Sigmoid colon (tissue), 7 donors: Measurements from ENCODE around the gene HSD17B8. TPM values are rescaled to one million over a fixed set of nuclear protein-coding genes. Genes with fewer than 3 reads are reported as not detected.

Experiments
- DNase-seq: peaks from one replicate; pipeline ENCODE4 v3.0.0-alpha.2; 2019
- H3K27ac ChIP-seq, 4 donors: fragments of 200-600 bp; sonication (generic); one replicate each; pipeline ENCODE4 v1.5.1; 2016 to 2019; ENCODE audit warnings: mild to moderate bottlenecking in 1 of 4
- H3K27me3 ChIP-seq, 3 donors: fragments of 200-600 bp; sonication (generic); one replicate each; pipeline ENCODE4 v1.5.1; 2019; ENCODE audit warnings: mild to moderate bottlenecking in 1 of 3
- H3K36me3 ChIP-seq, 4 donors: fragments of 200-600 bp; sonication (generic); one replicate each; pipeline ENCODE4 v1.5.1; 2016 to 2019
- H3K4me1 ChIP-seq, 4 donors: fragments of 200-600 bp; sonication (generic); one replicate each; pipeline ENCODE4 v1.5.1; 2017 to 2019
- H3K4me3 ChIP-seq, 4 donors: fragments of 200-600 bp; sonication (generic); one replicate each; pipeline ENCODE4 v1.5.1; 2017 to 2019; ENCODE audit warnings: mild to moderate bottlenecking in 2 of 4, moderate library complexity in 1 of 4
- H3K9me3 ChIP-seq, 4 donors: fragments of 200-600 bp in 3 of 4; sonication (generic) in 3 of 4; one replicate each; pipeline versions ENCODE4 v1.5.1 to v1.6.1; 2013 to 2019
- CTCF ChIP-seq, 4 experiments: fragments of 450-650 bp in 3 of 4; fragments of 200-600 bp in 1 of 4; IDR thresholded peaks; one replicate each; pipeline ENCODE4 v1.5.1; 2016 to 2019; ENCODE audit warnings: antibody characterized with exemption in 4 of 4, mild to moderate bottlenecking in 3 of 4, moderate library complexity in 2 of 4
- EP300 ChIP-seq, 4 donors: sonication (generic); formaldehyde crosslinking; IDR thresholded peaks; one replicate each; pipeline ENCODE4 v1.6.1; 2017; ENCODE audit warnings: antibody characterized with exemption in 4 of 4
- POLR2A ChIP-seq, 2 donors: fragments of 450-650 bp; IDR thresholded peaks; one replicate each; pipeline ENCODE4 v1.6.1; 2016; ENCODE audit warnings: antibody characterized with exemption in 2 of 2, mild to moderate bottlenecking in 2 of 2, moderate library complexity in 2 of 2
- POLR2AphosphoS5 ChIP-seq, 4 donors: sonication (generic); formaldehyde crosslinking; IDR thresholded peaks; one replicate each; pipeline ENCODE4 v1.6.1; 2017; ENCODE audit warnings: antibody characterized with exemption in 4 of 4
- WGBS, 2 donors: extraction: QIAGEN DNeasy Blood & Tissue Kit; methylation state at CpG; one replicate each; pipeline ENCODE4 v1.1.7; 2013; 5-methylcytosine and 5-hydroxymethylcytosine counted together
- intact Hi-C: fragments of 100-400 bp; cut with DNase I; formaldehyde crosslinking; loops from one replicate; pipeline ENCODE4 v1.15.1; 2023
- polyA plus RNA-seq, 3 donors: library from polyadenylated mRNA; stranded (reverse); fragments of 200-250 nt; gene quantifications; one replicate each; pipeline ENCODE4 v1.2.3, GENCODE V29; 2013
- total RNA-seq, 4 donors: library from RNA; depleted of rRNA; stranded (reverse); fragments of >200 nt; gene quantifications; one replicate each; pipeline ENCODE4 v1.1.0, GENCODE V29; 2016
- donor health status: healthy with polysubstance abuse.
- donor health status: Bipolar disorder and iron deficiency.
- donor health status: healthy.

HSD17B8 gene
- total and polyA plus RNA-seq, 7 donors, result 17.3 to 27.3 (median 19.0) TPM; not detected in 1

- H3K27ac ChIP-seq, result no peak overlapping the region
- WGBS, 2 donors, result 70 to 80% methylated on average over 11 of the region's 11 CpGs
- no peaks in the 10 kb centered on the region for H3K9me3 ChIP-seq
- no peak for DNase-seq
- intact Hi-C loops, result no loop called here
- no peak overlapping the region for H3K4me3 ChIP-seq
- TF ChIP-seq CTCF (IDR thresholded peaks at IDR 0.05), result no peak
- no peak for TF ChIP-seq POLR2AphosphoS5 (IDR thresholded peaks at IDR 0.05)
- no peak for TF ChIP-seq POLR2A (IDR thresholded peaks at IDR 0.05)
- no peak for TF ChIP-seq EP300 (IDR thresholded peaks at IDR 0.05)
- peaks cover 0 to 15% (median 12%) of the 10 kb centered on the region in 4 donors for H3K36me3 ChIP-seq
- H3K27me3 ChIP-seq, result peaks cover 0 to 18% (median 13%) of the 10 kb centered on the region in 3 donors
- H3K4me1 ChIP-seq, result peaks cover 0 to 18% (median 17%) of the 10 kb centered on the region in 4 donors
These were observed 13.8 kb upstream of the HSD17B8 start for GRCh38 chr6:33190504-33191107.

- H3K36me3 ChIP-seq, result peaks cover 4 to 24% (median 18%) of the 10 kb centered on the region in 4 donors
- H3K4me1 ChIP-seq, result peaks cover 0 to 18% (median 17%) of the 10 kb centered on the region in 4 donors
- no peak overlapping the region for H3K4me3 ChIP-seq
- TF ChIP-seq EP300 (IDR thresholded peaks at IDR 0.05) (no peak), CTCF (IDR thresholded peaks at IDR 0.05) (no peak), POLR2A (IDR thresholded peaks at IDR 0.05) (no peak), POLR2AphosphoS5 (IDR thresholded peaks at IDR 0.05) (no peak)
- DNase-seq, result no peak
- peaks cover 0 to 18% (median 13%) of the 10 kb centered on the region in 3 donors for H3K27me3 ChIP-seq
- intact Hi-C loops, result no loop called here
- H3K9me3 ChIP-seq, result no peaks in the 10 kb centered on the region
- no peak overlapping the region for H3K27ac ChIP-seq
- WGBS, 2 donors, result 24 to 57% methylated on average over 8 of the region's 8 CpGs
These were observed 12.9 kb upstream of the HSD17B8 start for GRCh38 chr6:33191383-33192104.

DNA sequence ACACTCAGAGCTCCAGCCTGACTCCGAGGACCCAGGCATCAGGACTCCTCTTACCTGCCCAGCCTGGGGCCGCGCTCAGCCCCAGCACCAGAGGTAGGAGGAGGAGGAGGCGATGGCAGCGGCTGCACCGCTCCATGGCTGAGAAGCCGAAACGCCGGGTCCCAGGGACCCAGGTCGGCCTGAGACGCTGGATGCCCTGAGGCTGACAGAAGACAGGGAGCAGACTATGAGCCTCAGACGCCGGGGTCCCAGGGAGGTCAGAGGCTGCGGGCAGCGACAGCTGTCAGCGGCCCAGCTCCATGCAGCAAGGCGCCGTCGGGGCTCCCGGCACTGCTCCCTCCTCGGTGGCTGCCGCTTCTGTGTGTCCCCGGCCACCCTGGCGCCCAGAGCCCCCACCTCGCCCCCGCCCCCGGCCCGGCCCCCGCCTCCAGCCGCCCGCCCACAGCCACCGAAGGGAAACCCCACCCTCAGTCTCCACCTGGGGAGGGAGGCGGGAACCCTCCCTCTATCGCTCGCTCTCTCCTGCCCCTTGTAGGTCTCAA, 12.3 kb upstream of the HSD17B8 start, which contains the start of gene COL11A2:
TSS of gene COL11A2 (minus strand) at position 363 of the 542 bp plus-strand sequence. CDS start at position 136, 227 bp downstream.
- Histone ChIP-seq H3K27ac (peak within 1 kb of the TSS; percentile 22 to 67 (median 60)), H3K27me3 (peaks cover 0 to 18% (median 13%) of the 10 kb centered on the region in 3 donors), H3K9me3 (no peaks in the 10 kb centered on the region), H3K36me3 (peaks cover 10 to 30% (median 25%) of the 10 kb centered on the region in 4 donors), H3K4me3 (peak within 1 kb of the TSS in 3 of 4 donors; percentile 40 to 43 (median 40)), H3K4me1 (peaks cover 0 to 19% (median 17%) of the 10 kb centered on the region in 4 donors)
- DNase-seq, result no peak
- intact Hi-C loops, result no loop called here
- TF ChIP-seq POLR2A (IDR thresholded peaks at IDR 0.05), result no peak
- TF ChIP-seq CTCF (IDR thresholded peaks at IDR 0.05), result no peak
- no peak for TF ChIP-seq POLR2AphosphoS5 (IDR thresholded peaks at IDR 0.05)
- TF ChIP-seq EP300 (IDR thresholded peaks at IDR 0.05), result no peak
- 5 to 6% methylated on average over 35 of the region's 35 CpGs for WGBS, 2 donors

GRCh38 chr6:33192671-33193602, 11.5 kb upstream of the HSD17B8 start:
- intact Hi-C loops, result no loop called here
- Histone ChIP-seq H3K27ac (peak overlapping the region; percentile 22 to 67 (median 60)), H3K27me3 (peaks cover 0 to 18% (median 13%) of the 10 kb centered on the region in 3 donors), H3K4me1 (peaks cover 0 to 26% (median 21%) of the 10 kb centered on the region in 4 donors), H3K4me3 (peak overlapping the region in 3 of 4 donors; percentile 40 to 43 (median 40)), H3K36me3 (peaks cover 11 to 38% (median 25%) of the 10 kb centered on the region in 4 donors), H3K9me3 (no peaks in the 10 kb centered on the region)
- no peak for DNase-seq
- 2 to 5% methylated on average over 72 of the region's 72 CpGs for WGBS, 2 donors
- TF ChIP-seq CTCF (IDR thresholded peaks at IDR 0.05) (no peak), POLR2AphosphoS5 (IDR thresholded peaks at IDR 0.05) (peak in 1 of 4 donors; percentile 11)
